ENCODE results near the gene APOL5. TPM values are rescaled to one million over a fixed set of nuclear protein-coding genes. Genes with fewer than 3 reads are reported as not detected.

Gene APOL5
- polyA plus RNA-seq, 1 of the 3 experiments (the other 2 are of a cell fraction), result not detected

DNA sequence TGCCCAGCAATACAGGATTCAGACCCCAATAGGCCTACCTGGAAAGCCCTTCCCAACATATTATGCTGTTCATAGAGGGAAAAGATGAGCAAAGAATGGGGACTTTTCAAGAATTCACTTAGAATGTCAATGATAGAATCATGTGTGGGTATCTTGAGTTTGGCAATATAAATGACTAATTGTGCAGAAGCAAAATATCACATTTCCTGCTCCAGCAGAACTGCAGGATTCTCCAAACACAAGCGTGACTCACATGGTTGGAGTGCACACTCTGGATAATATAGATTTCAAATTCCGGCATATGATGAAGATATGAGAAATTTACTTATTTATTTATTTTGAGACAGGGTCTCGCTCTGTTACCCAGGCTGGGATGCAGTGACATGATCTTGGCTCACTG, 12.5 kb upstream of the APOL5 start (continued):
- TF ChIP-seq EZH2phosphoT487 (IDR thresholded peaks at IDR 0.05; ENCODE audit: borderline replicate concordance, low read depth), result no peak
- TF ChIP-seq NRF1 (IDR thresholded peaks at IDR 0.05; ENCODE audit: low read depth, low read length), result no peak
- TF ChIP-seq, protein P1, sequence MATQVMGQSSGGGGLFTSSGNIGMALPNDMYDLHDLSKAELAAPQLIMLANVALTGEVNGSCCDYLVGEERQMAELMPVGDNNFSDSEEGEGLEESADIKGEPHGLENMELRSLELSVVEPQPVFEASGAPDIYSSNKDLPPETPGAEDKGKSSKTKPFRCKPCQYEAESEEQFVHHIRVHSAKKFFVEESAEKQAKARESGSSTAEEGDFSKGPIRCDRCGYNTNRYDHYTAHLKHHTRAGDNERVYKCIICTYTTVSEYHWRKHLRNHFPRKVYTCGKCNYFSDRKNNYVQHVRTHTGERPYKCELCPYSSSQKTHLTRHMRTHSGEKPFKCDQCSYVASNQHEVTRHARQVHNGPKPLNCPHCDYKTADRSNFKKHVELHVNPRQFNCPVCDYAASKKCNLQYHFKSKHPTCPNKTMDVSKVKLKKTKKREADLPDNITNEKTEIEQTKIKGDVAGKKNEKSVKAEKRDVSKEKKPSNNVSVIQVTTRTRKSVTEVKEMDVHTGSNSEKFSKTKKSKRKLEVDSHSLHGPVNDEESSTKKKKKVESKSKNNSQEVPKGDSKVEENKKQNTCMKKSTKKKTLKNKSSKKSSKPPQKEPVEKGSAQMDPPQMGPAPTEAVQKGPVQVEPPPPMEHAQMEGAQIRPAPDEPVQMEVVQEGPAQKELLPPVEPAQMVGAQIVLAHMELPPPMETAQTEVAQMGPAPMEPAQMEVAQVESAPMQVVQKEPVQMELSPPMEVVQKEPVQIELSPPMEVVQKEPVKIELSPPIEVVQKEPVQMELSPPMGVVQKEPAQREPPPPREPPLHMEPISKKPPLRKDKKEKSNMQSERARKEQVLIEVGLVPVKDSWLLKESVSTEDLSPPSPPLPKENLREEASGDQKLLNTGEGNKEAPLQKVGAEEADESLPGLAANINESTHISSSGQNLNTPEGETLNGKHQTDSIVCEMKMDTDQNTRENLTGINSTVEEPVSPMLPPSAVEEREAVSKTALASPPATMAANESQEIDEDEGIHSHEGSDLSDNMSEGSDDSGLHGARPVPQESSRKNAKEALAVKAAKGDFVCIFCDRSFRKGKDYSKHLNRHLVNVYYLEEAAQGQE (IDR thresholded peaks at IDR 0.05; ENCODE audit: low read depth, low read length), result no peak
- TF ChIP-seq YY1 (IDR thresholded peaks at IDR 0.05; ENCODE audit: low read depth), result no peak

- CTCF ChIA-PET, result interaction anchor here (0.9 to 1.8 kb wide), 2 partner anchors 24 to 121 kb away, joined by 3 to 4 read pairs; no protein-coding TSS in a partner anchor
- WGBS (ENCODE audit: low lambda C conversion rate), result 69% methylated on average over 7 of the region's 7 CpGs
- no peak for DNase-seq
Observed at GRCh38 chr22:35708453-35708852, 9.2 kb upstream of the APOL5 start.

GRCh38 chr22:35708917-35709316, 8.8 kb upstream of the APOL5 start:
- peaks cover 18% of the 10 kb centered on the region for H3F3A ChIP-seq (replicated peaks; ENCODE audit: insufficient read depth)
- no peaks in the 10 kb centered on the region for H4K20me1 ChIP-seq (ENCODE audit: insufficient read depth)
- H3K4me1 ChIP-seq (ENCODE audit: control insufficient read depth in 1 of 2, insufficient read depth in 2 of 2, low read depth in 1 of 2, low read length in 1 of 2), result no peaks in the 10 kb centered on the region
- no peak overlapping the region for H3K4me3 ChIP-seq (ENCODE audit: low read depth in 2 of 2, low read length in 1 of 2)
- 87% methylated on average over 7 of the region's 7 CpGs for WGBS (ENCODE audit: low lambda C conversion rate)
- no peak overlapping the region for H3K4me2 ChIP-seq
- CTCF ChIA-PET, result interaction anchor here (0.9 to 1.8 kb wide), 2 partner anchors 25 to 122 kb away, joined by 3 to 4 read pairs; no protein-coding TSS in a partner anchor
- no peaks in the 10 kb centered on the region for H3K27me3 ChIP-seq (ENCODE audit: insufficient read depth)
- H3K9ac ChIP-seq, result no peak overlapping the region
- no peaks in the 10 kb centered on the region for H3K79me2 ChIP-seq (ENCODE audit: insufficient read depth)
- H3K9me2 ChIP-seq, result no peaks in the 10 kb centered on the region
- no peaks in the 10 kb centered on the region for H3K36me3 ChIP-seq (replicated peaks in 1 of 2; ENCODE audit: control insufficient read depth in 1 of 2, insufficient read depth in 2 of 2, low read length in 1 of 2)
- POLR2A ChIA-PET, result no interaction called here
- H3K27ac ChIP-seq (ENCODE audit: low read depth in 2 of 2, low read length in 1 of 2), result no peak overlapping the region
- no peak overlapping the region for H2AFZ ChIP-seq (ENCODE audit: low read depth)
- no peaks in the 10 kb centered on the region for H3K9me3 ChIP-seq
- no peak for DNase-seq
- TF ChIP-seq YY1 (IDR thresholded peaks at IDR 0.05; ENCODE audit: low read depth) (no peak), JUND (IDR thresholded peaks at IDR 0.05) (no peak), FOSL2 (IDR thresholded peaks at IDR 0.05; ENCODE audit: borderline replicate concordance, low read depth) (no peak), RCOR1 (IDR thresholded peaks at IDR 0.05; ENCODE audit: low read length) (no peak), MEF2A (IDR thresholded peaks at IDR 0.05; ENCODE audit: borderline replicate concordance, low read depth) (no peak)
- TF ChIP-seq, protein P2, sequence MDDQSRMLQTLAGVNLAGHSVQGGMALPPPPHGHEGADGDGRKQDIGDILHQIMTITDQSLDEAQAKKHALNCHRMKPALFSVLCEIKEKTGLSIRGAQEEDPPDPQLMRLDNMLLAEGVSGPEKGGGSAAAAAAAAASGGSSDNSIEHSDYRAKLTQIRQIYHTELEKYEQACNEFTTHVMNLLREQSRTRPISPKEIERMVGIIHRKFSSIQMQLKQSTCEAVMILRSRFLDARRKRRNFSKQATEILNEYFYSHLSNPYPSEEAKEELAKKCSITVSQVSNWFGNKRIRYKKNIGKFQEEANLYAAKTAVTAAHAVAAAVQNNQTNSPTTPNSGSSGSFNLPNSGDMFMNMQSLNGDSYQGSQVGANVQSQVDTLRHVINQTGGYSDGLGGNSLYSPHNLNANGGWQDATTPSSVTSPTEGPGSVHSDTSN (IDR thresholded peaks at IDR 0.05), result no peak

More at GRCh38 chr22:35708453-35708852, 9.2 kb upstream of the APOL5 start:
- Histone ChIP-seq H3K79me2 (ENCODE audit: insufficient read depth) (no peaks in the 10 kb centered on the region), H3K4me2 (no peak overlapping the region), H3K4me3 (ENCODE audit: low read depth in 2 of 2, low read length in 1 of 2) (no peak overlapping the region), H4K20me1 (ENCODE audit: insufficient read depth) (no peaks in the 10 kb centered on the region), H3K9me3 (no peaks in the 10 kb centered on the region), H3K9ac (no peak overlapping the region), H3K27me3 (ENCODE audit: insufficient read depth) (no peaks in the 10 kb centered on the region), H3K27ac (ENCODE audit: low read depth in 2 of 2, low read length in 1 of 2) (no peak overlapping the region), H3K9me2 (no peaks in the 10 kb centered on the region), H3K36me3 (replicated peaks in 1 of 2; ENCODE audit: control insufficient read depth in 1 of 2, insufficient read depth in 2 of 2, low read length in 1 of 2) (no peaks in the 10 kb centered on the region), H3K4me1 (ENCODE audit: control insufficient read depth in 1 of 2, insufficient read depth in 2 of 2, low read depth in 1 of 2, low read length in 1 of 2) (no peaks in the 10 kb centered on the region), H3F3A (replicated peaks; ENCODE audit: insufficient read depth) (peaks cover 18% of the 10 kb centered on the region), H2AFZ (ENCODE audit: low read depth) (no peak overlapping the region)
- POLR2A ChIA-PET, result no interaction called here
- TF ChIP-seq, protein P3, sequence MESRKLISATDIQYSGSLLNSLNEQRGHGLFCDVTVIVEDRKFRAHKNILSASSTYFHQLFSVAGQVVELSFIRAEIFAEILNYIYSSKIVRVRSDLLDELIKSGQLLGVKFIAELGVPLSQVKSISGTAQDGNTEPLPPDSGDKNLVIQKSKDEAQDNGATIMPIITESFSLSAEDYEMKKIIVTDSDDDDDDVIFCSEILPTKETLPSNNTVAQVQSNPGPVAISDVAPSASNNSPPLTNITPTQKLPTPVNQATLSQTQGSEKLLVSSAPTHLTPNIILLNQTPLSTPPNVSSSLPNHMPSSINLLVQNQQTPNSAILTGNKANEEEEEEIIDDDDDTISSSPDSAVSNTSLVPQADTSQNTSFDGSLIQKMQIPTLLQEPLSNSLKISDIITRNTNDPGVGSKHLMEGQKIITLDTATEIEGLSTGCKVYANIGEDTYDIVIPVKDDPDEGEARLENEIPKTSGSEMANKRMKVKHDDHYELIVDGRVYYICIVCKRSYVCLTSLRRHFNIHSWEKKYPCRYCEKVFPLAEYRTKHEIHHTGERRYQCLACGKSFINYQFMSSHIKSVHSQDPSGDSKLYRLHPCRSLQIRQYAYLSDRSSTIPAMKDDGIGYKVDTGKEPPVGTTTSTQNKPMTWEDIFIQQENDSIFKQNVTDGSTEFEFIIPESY (IDR thresholded peaks at IDR 0.05; ENCODE audit: borderline replicate concordance, low read depth), result no peak
